Spleen (tissue), 11 donors: ENCODE results near the gene DUSP22. TPM values are rescaled to one million over a fixed set of nuclear protein-coding genes. Genes with fewer than 3 reads are reported as not detected.

Experiments used
- DNase-seq: peaks from one replicate; pipeline ENCODE4 v3.0.0-alpha.2; 2020
- H3K27ac ChIP-seq, 8 donors: fragments of 200-600 bp; sonication (generic) in 7 of 8; 1 replicate in 4 of 8; 2 replicates in 4 of 8; pipeline versions ENCODE4 v1.5.0 to v1.8.0; 2016 to 2021; ENCODE audit warnings: inconsistent platforms in 4 of 8, mild to moderate bottlenecking in 4 of 8, moderate library complexity in 1 of 8
- H3K27me3 ChIP-seq, 7 donors: fragments of 200-600 bp; sonication (generic) in 6 of 7; replicated peaks in 1 of 7; 1 replicate in 4 of 7; 2 replicates in 3 of 7; pipeline versions ENCODE4 v1.5.0 to v1.8.0; 2016 to 2021; ENCODE audit warnings: inconsistent platforms in 3 of 7, mild to moderate bottlenecking in 1 of 7
- H3K36me3 ChIP-seq, 6 donors: fragments of 200-600 bp; sonication (generic) in 5 of 6; 1 replicate in 4 of 6; 2 replicates in 2 of 6; pipeline versions ENCODE4 v1.5.0 to v1.8.0; 2016 to 2021; ENCODE audit warnings: inconsistent platforms in 2 of 6
- H3K4me1 ChIP-seq, 6 donors: fragments of 200-600 bp; sonication (generic) in 5 of 6; 1 replicate in 3 of 6; 2 replicates in 3 of 6; pipeline versions ENCODE4 v1.5.0 to v1.8.0; 2016 to 2021; ENCODE audit warnings: inconsistent platforms in 3 of 6
- H3K4me3 ChIP-seq, 8 donors: fragments of 200-600 bp; sonication (generic) in 7 of 8; 1 replicate in 4 of 8; 2 replicates in 4 of 8; pipeline versions ENCODE4 v1.5.0 to v1.8.0; 2016 to 2021; ENCODE audit warnings: inconsistent platforms in 4 of 8, mild to moderate bottlenecking in 4 of 8, moderate library complexity in 2 of 8
- H3K9me3 ChIP-seq, 8 donors: fragments of 200-600 bp; sonication (generic) in 7 of 8; 1 replicate in 4 of 8; 2 replicates in 4 of 8; pipeline versions ENCODE4 v1.5.0 to v1.8.0; 2016 to 2021; ENCODE audit warnings: inconsistent platforms in 4 of 8
- CTCF ChIP-seq, 11 experiments: fragments of 200-600 bp in 7 of 11; fragments of 450-650 bp in 4 of 11; sonication (generic) in 4 of 11; IDR thresholded peaks in 8 of 11; conservative IDR thresholded peaks in 3 of 11; 1 replicate in 7 of 11; 2 replicates in 4 of 11; pipeline versions ENCODE4 v1.4.0 to v1.8.0; 2016 to 2021; ENCODE audit warnings: antibody characterized with exemption in 11 of 11, inconsistent platforms in 4 of 11, mild to moderate bottlenecking in 1 of 11
- POLR2A ChIP-seq, 3 donors: fragments of 450-650 bp; IDR thresholded peaks; one replicate each; pipeline ENCODE4 v1.5.1; 2017; ENCODE audit warnings: antibody characterized with exemption in 3 of 3, mild to moderate bottlenecking in 1 of 3
- POLR2AphosphoS5 ChIP-seq, 3 donors: sonication (generic); formaldehyde crosslinking; IDR thresholded peaks; one replicate each; pipeline ENCODE4 v1.5.1; 2017; ENCODE audit warnings: antibody characterized with exemption in 3 of 3
- WGBS, 5 donors: extraction: QIAGEN DNeasy Blood & Tissue Kit in 3 of 5; methylation state at CpG; one replicate each; pipeline versions ENCODE4 v1.1.5 to v1.1.7; 2013 to 2018; 5-methylcytosine and 5-hydroxymethylcytosine counted together
- intact Hi-C: fragments of 100-400 bp; cut with DNase I; formaldehyde crosslinking; loops from one replicate; pipeline ENCODE4 v1.15.0; 2023; ENCODE audit warnings: low total_unique reads
- polyA plus RNA-seq, 3 donors: library from polyadenylated mRNA; stranded (reverse); fragments of 200-250 nt; gene quantifications; one replicate each; pipeline ENCODE4 v1.2.1, GENCODE V29; 2013
- total RNA-seq, 7 donors: library from RNA; depleted of rRNA in 3 of 7; stranded (reverse); fragments of >200 nt in 3 of 7; fragmentation: NEBNext Ultra II Directional in 4 of 7; extraction: Animal tissue kit (Norgen Biotek cat#: 25700) in 4 of 7; gene quantifications; one replicate each; pipeline versions ENCODE4 v1.1.0 to v1.2.1, GENCODE V29; 2016 to 2021
- donor health status: healthy with polysubstance abuse.
- donor health status: DM: no; HTN: no; CAD: no; lungs with moderate emphysema.
- donor health status: DM: no; HTN: no; CAD: no.
- donor health status: Bipolar disorder and iron deficiency.
- donor health status: healthy.
- donor health status: DM: no; HTN: no; CAD: no.
- donor health status: DM: yes; HTN: yes; CAD: no.

Gene DUSP22
- total and polyA plus RNA-seq, 10 donors, result 41.2 to 120 (median 69.4) TPM

GRCh38 chr6:257774-258173 lies 34.5 kb upstream of the DUSP22 start:
- peaks cover 0 to 67% (median 25%) of the 10 kb centered on the region in 6 donors for H3K4me1 ChIP-seq
- H3K9me3 ChIP-seq, result peaks cover 0 to 6% (median 0%) of the 10 kb centered on the region in 8 donors
- 50 to 67% (median 60%) methylated on average over 1 of the region's 1 CpG for WGBS, 5 donors
- H3K4me3 ChIP-seq, result no peak overlapping the region
- H3K27ac ChIP-seq, result peak overlapping the region in 1 of 8 donors; percentile 3
- H3K36me3 ChIP-seq, result no peaks in the 10 kb centered on the region
- no peak for DNase-seq
- TF ChIP-seq CTCF (IDR thresholded peaks at IDR 0.05 in 8 of 11, conservative IDR thresholded peaks at IDR 0.05 in 3 of 11), result no peak
- TF ChIP-seq POLR2AphosphoS5 (IDR thresholded peaks at IDR 0.05), result peak in 1 of 3 donors; percentile 72
- no peaks in the 10 kb centered on the region for H3K27me3 ChIP-seq
- intact Hi-C loops, result no loop called here

GRCh38 chr6:259316-259715 lies 33.0 kb upstream of the DUSP22 start:
- no peaks in the 10 kb centered on the region for H3K36me3 ChIP-seq
- H3K27me3 ChIP-seq, result no peaks in the 10 kb centered on the region
- TF ChIP-seq CTCF (IDR thresholded peaks at IDR 0.05 in 8 of 11, conservative IDR thresholded peaks at IDR 0.05 in 3 of 11) (no peak), POLR2AphosphoS5 (IDR thresholded peaks at IDR 0.05) (no peak), POLR2A (IDR thresholded peaks at IDR 0.05) (no peak)
- intact Hi-C loops, result no loop called here
- no peak for DNase-seq
- H3K27ac ChIP-seq, result peak overlapping the region in 3 of 8 donors; percentile 52 to 77 (median 66)
- H3K4me3 ChIP-seq, result no peak overlapping the region
- 89 to 96% (median 91%) methylated on average over 5 of the region's 5 CpGs for WGBS, 5 donors
- peaks cover 0 to 6% (median 0%) of the 10 kb centered on the region in 8 donors for H3K9me3 ChIP-seq
- H3K4me1 ChIP-seq, result peaks cover 0 to 53% (median 17%) of the 10 kb centered on the region in 6 donors

DNA sequence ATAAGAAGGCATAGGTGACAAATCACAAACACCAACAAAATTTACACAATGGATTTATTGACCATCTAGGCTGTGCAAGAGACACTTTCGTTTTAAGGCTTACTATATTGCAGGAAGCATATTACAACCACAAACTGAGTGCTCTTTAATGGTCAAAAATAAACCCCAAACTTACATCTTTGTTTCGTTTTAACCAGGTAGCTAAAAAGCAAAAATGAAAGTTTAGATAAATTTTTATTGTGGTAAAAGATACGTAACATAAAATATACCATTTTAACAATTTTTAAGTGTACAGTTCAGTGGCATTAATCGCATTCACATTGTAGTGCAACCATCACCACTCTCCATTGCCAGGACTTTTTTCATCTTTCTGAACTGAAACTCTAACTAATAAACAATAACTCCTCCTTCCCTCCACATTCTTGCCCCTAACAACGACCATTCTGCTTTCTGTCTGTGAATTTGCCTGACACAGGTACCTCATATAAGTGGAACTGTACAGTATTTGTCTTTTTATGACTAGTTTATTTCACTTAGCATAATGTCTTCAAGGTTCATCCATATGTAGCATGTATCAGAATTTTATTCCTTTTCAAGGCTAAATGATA lies 32.3 kb upstream of the DUSP22 start:
- TF ChIP-seq CTCF (IDR thresholded peaks at IDR 0.05 in 8 of 11, conservative IDR thresholded peaks at IDR 0.05 in 3 of 11), result no peak
- no peak for TF ChIP-seq POLR2A (IDR thresholded peaks at IDR 0.05)
- no peak for TF ChIP-seq POLR2AphosphoS5 (IDR thresholded peaks at IDR 0.05)
- Histone ChIP-seq H3K4me1 (peaks cover 0 to 50% (median 17%) of the 10 kb centered on the region in 6 donors), H3K27me3 (no peaks in the 10 kb centered on the region), H3K36me3 (no peaks in the 10 kb centered on the region), H3K9me3 (peaks cover 0 to 6% (median 0%) of the 10 kb centered on the region in 8 donors), H3K27ac (peak overlapping the region in 7 of 8 donors; percentile 3 to 77 (median 64)), H3K4me3 (peak overlapping the region in 1 of 8 donors; percentile 24)
- DNase-seq, result no peak
- WGBS, 5 donors, result 30 to 36% (median 35%) methylated on average over 5 of the region's 5 CpGs
- intact Hi-C loops, result no loop called here

DNA sequence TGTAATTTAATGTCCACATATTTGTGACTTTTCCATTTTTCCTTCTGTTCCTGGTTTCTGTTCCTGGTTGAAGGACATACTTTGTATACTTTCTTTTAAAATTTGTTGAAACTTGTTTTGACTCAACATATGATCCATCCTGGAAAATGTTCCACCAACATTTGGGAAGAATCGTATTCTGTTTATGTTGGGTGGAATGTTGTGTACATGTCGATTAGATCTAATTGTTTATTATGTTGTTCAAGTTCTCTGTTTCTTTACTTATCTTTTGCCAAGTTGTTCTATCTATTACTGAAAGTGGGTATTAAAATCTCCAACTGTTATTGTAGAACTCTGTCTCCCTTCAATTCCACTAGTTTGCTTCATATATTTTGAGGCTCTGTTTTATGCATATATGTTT lies 27.7 kb upstream of the DUSP22 start:
- DNase-seq, result no peak
- intact Hi-C loops, result no loop called here
- Histone ChIP-seq H3K4me3 (no peak overlapping the region), H3K4me1 (peaks cover 0 to 10% (median 2%) of the 10 kb centered on the region in 6 donors), H3K27ac (no peak overlapping the region), H3K36me3 (no peaks in the 10 kb centered on the region), H3K9me3 (no peaks in the 10 kb centered on the region), H3K27me3 (no peaks in the 10 kb centered on the region)
- 90 to 95% (median 92%) methylated on average over 2 of the region's 2 CpGs for WGBS, 5 donors
- no peak for TF ChIP-seq POLR2A (IDR thresholded peaks at IDR 0.05)
- TF ChIP-seq POLR2AphosphoS5 (IDR thresholded peaks at IDR 0.05), result no peak
- no peak for TF ChIP-seq CTCF (IDR thresholded peaks at IDR 0.05 in 8 of 11, conservative IDR thresholded peaks at IDR 0.05 in 3 of 11)
